NB4 (cell line): Measurements from ENCODE around the gene FSTL4.

Experiments
- DNase-seq: peaks from one replicate; pipeline ENCODE4 v3.0.0; 2010; ENCODE audit warnings: low read depth
- H3K4me3 ChIP-seq: one replicate; pipeline ENCODE4 v1.5.1; 2011; ENCODE audit warnings: mild to moderate bottlenecking, low read depth, low read length, moderate library complexity
- MYC ChIP-seq: IDR thresholded peaks from 2 replicates; pipeline ENCODE4 v1.6.1; 2011; ENCODE audit warnings: low read depth, low read length
- POLR2A ChIP-seq: IDR thresholded peaks from 2 replicates; pipeline ENCODE4 v1.6.1; 2011; ENCODE audit warnings: mild to moderate bottlenecking; ENCODE audit not compliant: insufficient read length; ENCODE audit errors: extremely low read depth
- TF ChIP-seq, protein P1 (sequence below): IDR thresholded peaks from 2 replicates; pipeline ENCODE4 v1.6.1; 2011; ENCODE audit warnings: low read depth, low read length
- TF ChIP-seq, protein P2 (sequence below): IDR thresholded peaks from one replicate; pipeline ENCODE4 v1.5.1; 2012; ENCODE audit warnings: low read depth, low read length

The FSTL4 gene

DNA sequence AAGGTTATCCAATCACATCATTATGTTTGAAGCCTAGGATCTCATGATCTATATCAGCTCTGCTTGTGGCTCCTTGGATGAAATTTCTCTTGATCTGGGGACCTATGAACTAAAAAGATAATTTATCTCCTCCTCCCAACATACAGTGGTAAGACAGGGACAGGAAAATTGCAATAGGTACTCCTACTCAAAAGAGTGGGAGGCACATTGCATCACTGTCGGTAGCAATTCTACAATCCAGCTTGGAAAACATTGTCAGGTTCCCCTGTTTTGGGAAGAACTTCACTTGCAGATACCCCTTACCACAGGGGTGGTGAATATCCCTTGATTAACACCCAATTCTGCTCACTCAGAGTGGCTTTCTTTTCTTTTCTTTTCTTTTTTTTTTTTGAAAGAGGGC, 452.8 kb downstream of the FSTL4 start:
- no peak overlapping the region for H3K4me3 ChIP-seq
- DNase-seq: no peak
- no peak for TF ChIP-seq POLR2A
- TF ChIP-seq, protein P1, sequence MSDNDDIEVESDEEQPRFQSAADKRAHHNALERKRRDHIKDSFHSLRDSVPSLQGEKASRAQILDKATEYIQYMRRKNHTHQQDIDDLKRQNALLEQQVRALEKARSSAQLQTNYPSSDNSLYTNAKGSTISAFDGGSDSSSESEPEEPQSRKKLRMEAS: no peak

DNA sequence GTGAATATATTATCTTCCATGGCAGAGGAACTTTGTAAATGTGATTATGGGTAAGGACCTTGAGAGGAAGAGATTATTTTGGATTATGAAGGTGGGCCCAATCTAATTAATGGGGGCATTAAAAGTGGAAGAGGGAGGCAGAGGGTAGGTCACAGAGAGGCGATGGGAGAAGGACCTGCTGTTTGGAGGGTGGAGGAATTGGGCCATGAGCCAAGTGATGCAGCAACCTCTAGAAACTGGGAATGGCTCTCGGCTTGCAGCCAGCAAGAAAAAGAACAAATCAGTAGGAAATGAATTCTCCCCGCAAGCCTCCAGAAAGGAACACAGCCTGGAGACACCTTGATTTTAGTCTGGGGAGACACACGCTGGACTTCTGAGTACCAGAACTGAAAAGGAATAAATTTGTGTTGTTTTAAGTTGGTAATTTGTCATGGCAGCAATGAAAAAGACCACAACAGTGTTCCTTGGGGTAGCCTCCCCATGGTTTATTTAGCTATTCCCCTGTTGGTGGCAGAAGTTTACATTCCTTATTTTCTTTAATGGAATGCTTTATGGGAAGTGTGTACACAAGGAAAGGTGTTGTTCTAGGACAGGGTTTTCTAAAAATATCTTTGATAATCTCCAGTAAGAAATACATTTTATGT, 456.9 kb downstream of the FSTL4 start:
- no peak for DNase-seq
- TF ChIP-seq, protein P2, sequence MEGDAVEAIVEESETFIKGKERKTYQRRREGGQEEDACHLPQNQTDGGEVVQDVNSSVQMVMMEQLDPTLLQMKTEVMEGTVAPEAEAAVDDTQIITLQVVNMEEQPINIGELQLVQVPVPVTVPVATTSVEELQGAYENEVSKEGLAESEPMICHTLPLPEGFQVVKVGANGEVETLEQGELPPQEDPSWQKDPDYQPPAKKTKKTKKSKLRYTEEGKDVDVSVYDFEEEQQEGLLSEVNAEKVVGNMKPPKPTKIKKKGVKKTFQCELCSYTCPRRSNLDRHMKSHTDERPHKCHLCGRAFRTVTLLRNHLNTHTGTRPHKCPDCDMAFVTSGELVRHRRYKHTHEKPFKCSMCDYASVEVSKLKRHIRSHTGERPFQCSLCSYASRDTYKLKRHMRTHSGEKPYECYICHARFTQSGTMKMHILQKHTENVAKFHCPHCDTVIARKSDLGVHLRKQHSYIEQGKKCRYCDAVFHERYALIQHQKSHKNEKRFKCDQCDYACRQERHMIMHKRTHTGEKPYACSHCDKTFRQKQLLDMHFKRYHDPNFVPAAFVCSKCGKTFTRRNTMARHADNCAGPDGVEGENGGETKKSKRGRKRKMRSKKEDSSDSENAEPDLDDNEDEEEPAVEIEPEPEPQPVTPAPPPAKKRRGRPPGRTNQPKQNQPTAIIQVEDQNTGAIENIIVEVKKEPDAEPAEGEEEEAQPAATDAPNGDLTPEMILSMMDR: no peak
- no peak for TF ChIP-seq POLR2A
- TF ChIP-seq, protein P1: no peak
- no peak for TF ChIP-seq MYC

DNA sequence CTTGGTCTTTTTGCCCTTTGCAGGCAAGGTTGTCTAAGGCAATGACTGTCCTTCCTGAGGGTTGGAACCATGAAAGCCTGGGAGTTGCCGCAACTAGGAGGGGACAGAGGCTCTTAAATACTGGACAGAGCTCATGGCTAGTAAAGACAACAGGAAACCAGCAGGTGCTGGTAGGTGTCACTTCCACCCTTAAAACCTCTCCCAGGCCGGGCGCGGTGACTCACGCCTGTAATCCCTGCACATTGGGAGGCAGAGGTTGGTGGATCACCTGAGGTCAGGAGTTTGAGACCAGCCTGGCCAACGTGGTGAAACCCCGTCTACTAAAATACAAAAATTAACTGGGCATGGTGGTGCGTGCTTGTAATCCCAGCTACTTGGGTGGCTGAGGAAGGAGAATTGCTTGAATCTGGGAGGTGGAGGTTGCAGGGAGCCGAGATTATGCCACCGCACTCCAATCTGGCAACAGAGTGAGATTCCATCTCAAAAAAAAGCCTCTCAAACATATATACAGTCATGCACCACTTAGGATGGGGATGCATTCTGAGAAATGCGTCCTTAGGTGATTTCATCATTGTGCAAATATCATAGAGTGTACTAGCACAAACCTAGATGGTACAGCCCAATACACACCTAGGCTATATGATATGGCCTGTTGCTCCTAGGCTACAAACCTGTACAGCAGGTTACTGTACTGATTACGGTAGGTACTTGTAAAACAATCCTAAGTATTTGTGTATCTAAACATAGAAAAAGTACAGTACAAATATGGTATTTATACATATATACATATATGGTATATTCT, 457.9 kb downstream of the FSTL4 start:
- DNase-seq: no peak
- H3K4me3 ChIP-seq: no peak overlapping the region
- TF ChIP-seq MYC: no peak
- TF ChIP-seq, protein P2: no peak
- TF ChIP-seq, protein P1: no peak
- TF ChIP-seq POLR2A: no peak

More for the DNA sequence above, 456.9 kb downstream of the FSTL4 start:
- no peak overlapping the region for H3K4me3 ChIP-seq

DNA sequence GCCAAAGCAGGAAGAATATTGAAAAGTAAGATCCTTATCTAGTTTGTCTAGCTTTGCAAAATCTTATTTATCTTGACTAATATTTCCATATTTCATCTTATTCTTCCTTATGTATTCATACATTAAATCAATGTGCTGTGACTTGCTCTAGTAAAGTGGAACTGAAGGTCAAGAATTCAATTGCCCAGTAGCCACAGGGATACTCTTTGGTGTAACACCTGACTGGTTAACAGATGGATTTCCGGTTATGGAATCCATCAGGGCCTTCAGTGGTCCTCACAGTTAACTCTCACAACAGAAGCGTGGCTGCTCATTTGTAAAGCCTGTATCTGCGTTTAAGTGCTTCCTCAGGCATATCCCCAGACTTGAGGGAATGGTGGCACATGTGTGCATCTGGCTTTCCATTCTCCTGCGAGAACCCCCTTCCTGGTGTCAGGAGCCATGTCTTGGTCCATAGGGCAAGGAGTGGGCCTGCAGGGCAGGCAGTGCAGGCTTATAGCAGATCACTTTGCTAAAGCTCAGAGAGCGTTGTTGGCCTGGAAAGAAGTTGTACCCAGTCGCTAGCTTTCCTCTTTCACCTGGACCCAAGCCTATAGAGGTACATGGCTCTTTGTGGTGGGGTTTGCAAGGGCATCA, 461.3 kb downstream of the FSTL4 start:
- no peak for TF ChIP-seq MYC
- TF ChIP-seq, protein P2: no peak
- TF ChIP-seq POLR2A: no peak
- no peak for DNase-seq

DNA sequence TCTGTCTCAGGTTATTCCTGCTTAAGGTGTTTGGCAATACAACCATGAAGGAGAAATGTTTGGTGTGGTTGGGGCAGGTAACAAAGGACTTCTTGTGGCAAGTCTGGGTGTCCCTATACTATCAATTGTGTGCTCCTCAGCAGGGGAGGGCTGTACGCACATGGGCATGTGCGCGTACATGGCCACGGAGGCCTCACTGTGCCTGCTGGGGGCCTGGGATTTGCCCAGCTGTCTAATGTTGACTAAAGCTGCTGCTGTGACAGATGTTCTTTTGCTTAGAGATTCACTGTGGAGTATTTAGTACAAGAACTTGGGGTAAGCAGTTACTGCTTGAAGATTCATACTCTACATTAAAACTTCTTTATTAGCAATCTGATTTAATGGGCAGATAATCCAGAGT, 463.0 kb downstream of the FSTL4 start:
- no peak for DNase-seq
- TF ChIP-seq, protein P2: no peak
- TF ChIP-seq, protein P1: no peak
- TF ChIP-seq POLR2A: no peak
- no peak for TF ChIP-seq MYC
- H3K4me3 ChIP-seq: no peak overlapping the region

More for the DNA sequence above, 461.3 kb downstream of the FSTL4 start:
- H3K4me3 ChIP-seq: no peak overlapping the region
